H1 (cell line): ENCODE data around the gene C5orf15. TPM values are rescaled to one million over a fixed set of nuclear protein-coding genes. Genes with fewer than 3 reads are reported as not detected.

ENCODE experiments used
- E2F6 ChIP-seq: IDR thresholded peaks from 2 replicates; pipeline ENCODE4 v1.6.1; 2012; ENCODE audit warnings: inconsistent platforms
- KDM4A ChIP-seq: IDR thresholded peaks from one replicate; pipeline ENCODE4 v1.7.1; 2012; ENCODE audit warnings: low read depth, mild to moderate bottlenecking, moderate library complexity, low read length, inconsistent platforms; ENCODE audit not compliant: severe bottlenecking
- NANOG ChIP-seq: IDR thresholded peaks from 2 replicates; pipeline ENCODE4 v1.6.1; 2011; ENCODE audit warnings: low read length, low read depth, mild to moderate bottlenecking, inconsistent platforms; ENCODE audit not compliant: insufficient read depth, poor library complexity, severe bottlenecking
- polyA plus RNA-seq, 7 experiments: library from polyadenylated mRNA; depleted of rRNA in 3 of 7; stranded (reverse) in 5 of 7; unstranded in 2 of 7; fragments of >200 nt in 5 of 7; fragments of 200-250 nt in 2 of 7; gene quantifications; 1 replicate in 5 of 7; 2 replicates in 1 of 7; 4 replicates in 1 of 7; pipeline versions ENCODE4 v1.2.1 to v1.2.3, GENCODE V29; 2011 to 2013; ENCODE audit warnings: missing spikeins in 2 of 7, mixed read lengths in 2 of 7
- total RNA-seq: library from RNA; stranded (reverse); fragmentation: NEBNext Ultra II Directional; extraction: Animal tissue kit (Norgen Biotek cat#: 25700); gene quantifications from 2 replicates; pipeline ENCODE4 v1.2.1, GENCODE V29; 2021
- TF ChIP-seq, protein P1 (sequence below): fragments of 300-600 bp; sonication (generic); IDR thresholded peaks from 2 replicates; pipeline ENCODE4 v1.7.1; 2012; ENCODE audit warnings: low read length, moderate library complexity, mild to moderate bottlenecking, inconsistent platforms; ENCODE audit not compliant: insufficient replicate concordance

The C5orf15 gene
- total and polyA plus RNA-seq, 2 of the 8 experiments (the other 6 are each of a cell fraction or from before 2014, with no cell fraction given) = 31.7 to 39.3 TPM

DNA sequence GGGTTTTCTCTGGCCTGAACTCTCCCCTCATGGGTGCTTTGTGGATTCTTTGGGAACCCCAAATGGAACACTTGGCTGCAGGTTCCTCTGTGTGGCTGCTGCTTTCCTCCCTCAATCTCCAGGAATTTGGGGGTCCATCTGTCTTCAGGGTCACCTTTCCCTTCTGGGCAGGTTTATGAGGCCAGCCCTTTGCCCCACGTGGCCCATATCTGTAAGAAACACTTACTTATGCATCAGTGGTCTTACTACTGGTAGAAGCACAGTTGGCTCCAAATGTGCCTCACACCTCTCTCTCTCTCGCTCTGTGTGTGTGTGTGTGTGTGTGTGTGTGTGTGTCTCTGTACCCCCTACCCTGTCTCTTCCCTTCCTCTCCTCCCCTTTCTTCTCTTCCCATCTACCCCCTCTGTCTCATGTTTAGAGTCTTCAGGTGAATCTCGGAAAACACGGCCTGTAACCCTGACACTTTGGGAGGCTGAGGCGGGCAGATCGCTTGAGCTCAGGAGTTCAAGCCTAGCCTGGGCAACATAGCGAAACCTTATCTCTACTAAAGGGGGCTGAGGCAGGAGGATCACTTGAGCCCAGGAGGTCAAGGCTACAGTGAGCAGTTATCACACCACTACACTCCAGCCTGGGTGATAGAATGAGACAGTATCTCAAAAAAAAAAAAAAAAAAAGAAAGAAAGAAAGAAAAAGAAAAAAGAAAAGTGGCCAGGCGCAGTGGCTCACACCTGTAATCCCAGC is 26.8 kb downstream of the C5orf15 start (continued):
- TF ChIP-seq, protein P1, sequence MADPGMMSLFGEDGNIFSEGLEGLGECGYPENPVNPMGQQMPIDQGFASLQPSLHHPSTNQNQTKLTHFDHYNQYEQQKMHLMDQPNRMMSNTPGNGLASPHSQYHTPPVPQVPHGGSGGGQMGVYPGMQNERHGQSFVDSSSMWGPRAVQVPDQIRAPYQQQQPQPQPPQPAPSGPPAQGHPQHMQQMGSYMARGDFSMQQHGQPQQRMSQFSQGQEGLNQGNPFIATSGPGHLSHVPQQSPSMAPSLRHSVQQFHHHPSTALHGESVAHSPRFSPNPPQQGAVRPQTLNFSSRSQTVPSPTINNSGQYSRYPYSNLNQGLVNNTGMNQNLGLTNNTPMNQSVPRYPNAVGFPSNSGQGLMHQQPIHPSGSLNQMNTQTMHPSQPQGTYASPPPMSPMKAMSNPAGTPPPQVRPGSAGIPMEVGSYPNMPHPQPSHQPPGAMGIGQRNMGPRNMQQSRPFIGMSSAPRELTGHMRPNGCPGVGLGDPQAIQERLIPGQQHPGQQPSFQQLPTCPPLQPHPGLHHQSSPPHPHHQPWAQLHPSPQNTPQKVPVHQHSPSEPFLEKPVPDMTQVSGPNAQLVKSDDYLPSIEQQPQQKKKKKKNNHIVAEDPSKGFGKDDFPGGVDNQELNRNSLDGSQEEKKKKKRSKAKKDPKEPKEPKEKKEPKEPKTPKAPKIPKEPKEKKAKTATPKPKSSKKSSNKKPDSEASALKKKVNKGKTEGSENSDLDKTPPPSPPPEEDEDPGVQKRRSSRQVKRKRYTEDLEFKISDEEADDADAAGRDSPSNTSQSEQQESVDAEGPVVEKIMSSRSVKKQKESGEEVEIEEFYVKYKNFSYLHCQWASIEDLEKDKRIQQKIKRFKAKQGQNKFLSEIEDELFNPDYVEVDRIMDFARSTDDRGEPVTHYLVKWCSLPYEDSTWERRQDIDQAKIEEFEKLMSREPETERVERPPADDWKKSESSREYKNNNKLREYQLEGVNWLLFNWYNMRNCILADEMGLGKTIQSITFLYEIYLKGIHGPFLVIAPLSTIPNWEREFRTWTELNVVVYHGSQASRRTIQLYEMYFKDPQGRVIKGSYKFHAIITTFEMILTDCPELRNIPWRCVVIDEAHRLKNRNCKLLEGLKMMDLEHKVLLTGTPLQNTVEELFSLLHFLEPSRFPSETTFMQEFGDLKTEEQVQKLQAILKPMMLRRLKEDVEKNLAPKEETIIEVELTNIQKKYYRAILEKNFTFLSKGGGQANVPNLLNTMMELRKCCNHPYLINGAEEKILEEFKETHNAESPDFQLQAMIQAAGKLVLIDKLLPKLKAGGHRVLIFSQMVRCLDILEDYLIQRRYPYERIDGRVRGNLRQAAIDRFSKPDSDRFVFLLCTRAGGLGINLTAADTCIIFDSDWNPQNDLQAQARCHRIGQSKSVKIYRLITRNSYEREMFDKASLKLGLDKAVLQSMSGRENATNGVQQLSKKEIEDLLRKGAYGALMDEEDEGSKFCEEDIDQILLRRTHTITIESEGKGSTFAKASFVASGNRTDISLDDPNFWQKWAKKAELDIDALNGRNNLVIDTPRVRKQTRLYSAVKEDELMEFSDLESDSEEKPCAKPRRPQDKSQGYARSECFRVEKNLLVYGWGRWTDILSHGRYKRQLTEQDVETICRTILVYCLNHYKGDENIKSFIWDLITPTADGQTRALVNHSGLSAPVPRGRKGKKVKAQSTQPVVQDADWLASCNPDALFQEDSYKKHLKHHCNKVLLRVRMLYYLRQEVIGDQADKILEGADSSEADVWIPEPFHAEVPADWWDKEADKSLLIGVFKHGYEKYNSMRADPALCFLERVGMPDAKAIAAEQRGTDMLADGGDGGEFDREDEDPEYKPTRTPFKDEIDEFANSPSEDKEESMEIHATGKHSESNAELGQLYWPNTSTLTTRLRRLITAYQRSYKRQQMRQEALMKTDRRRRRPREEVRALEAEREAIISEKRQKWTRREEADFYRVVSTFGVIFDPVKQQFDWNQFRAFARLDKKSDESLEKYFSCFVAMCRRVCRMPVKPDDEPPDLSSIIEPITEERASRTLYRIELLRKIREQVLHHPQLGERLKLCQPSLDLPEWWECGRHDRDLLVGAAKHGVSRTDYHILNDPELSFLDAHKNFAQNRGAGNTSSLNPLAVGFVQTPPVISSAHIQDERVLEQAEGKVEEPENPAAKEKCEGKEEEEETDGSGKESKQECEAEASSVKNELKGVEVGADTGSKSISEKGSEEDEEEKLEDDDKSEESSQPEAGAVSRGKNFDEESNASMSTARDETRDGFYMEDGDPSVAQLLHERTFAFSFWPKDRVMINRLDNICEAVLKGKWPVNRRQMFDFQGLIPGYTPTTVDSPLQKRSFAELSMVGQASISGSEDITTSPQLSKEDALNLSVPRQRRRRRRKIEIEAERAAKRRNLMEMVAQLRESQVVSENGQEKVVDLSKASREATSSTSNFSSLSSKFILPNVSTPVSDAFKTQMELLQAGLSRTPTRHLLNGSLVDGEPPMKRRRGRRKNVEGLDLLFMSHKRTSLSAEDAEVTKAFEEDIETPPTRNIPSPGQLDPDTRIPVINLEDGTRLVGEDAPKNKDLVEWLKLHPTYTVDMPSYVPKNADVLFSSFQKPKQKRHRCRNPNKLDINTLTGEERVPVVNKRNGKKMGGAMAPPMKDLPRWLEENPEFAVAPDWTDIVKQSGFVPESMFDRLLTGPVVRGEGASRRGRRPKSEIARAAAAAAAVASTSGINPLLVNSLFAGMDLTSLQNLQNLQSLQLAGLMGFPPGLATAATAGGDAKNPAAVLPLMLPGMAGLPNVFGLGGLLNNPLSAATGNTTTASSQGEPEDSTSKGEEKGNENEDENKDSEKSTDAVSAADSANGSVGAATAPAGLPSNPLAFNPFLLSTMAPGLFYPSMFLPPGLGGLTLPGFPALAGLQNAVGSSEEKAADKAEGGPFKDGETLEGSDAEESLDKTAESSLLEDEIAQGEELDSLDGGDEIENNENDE = no peak
- no peak for TF ChIP-seq KDM4A
- TF ChIP-seq E2F6 = no peak
- no peak for TF ChIP-seq NANOG
